Measurements from ENCODE around the gene SLC25A53. TPM values are rescaled to one million over a fixed set of nuclear protein-coding genes. Genes with fewer than 3 reads are reported as not detected.

Gene SLC25A53
- total and polyA plus RNA-seq, 2 experiments from 2014 or later, result 2.2 to 3.7 TPM

DNA sequence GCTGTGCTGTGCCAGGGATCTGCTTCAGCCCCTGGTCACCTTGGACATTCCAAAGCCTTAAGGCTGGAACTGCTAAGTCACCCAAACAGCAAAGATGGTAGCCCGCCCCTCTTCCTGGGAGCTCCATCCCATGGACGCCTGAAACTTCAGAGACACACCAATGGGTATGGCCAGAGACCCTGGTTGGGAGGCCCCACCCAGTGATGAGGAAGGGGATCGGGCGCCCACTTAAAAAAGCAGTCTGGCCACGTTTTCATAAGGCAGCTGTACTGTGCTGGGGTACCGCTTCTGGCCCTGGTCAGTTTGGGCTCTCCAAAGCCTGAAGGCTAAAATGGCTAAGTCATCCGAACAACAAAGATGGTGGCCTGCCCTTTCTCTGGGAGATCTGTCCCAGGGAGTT is 71.3 kb downstream of the SLC25A53 start:
- Histone ChIP-seq H3K4me2 (no peak overlapping the region), H3K79me2 (replicated peaks; ENCODE audit: insufficient read depth) (no peaks in the 10 kb centered on the region), H3K4me3 (no peak overlapping the region), H3K9me2 (ENCODE audit: insufficient read depth) (no peaks in the 10 kb centered on the region), H3F3A (replicated peaks; ENCODE audit: low read depth) (no peaks in the 10 kb centered on the region), H3K36me3 (ENCODE audit: insufficient read depth) (no peaks in the 10 kb centered on the region), H3K27me3 (ENCODE audit: insufficient read depth) (no peaks in the 10 kb centered on the region), H3K4me1 (ENCODE audit: insufficient read depth) (no peaks in the 10 kb centered on the region), H4K20me1 (replicated peaks; ENCODE audit: insufficient read depth) (no peaks in the 10 kb centered on the region), H2AFZ (no peak overlapping the region), H3K27ac (ENCODE audit: low read depth) (no peak overlapping the region)
- Mint-ChIP-seq H3K9me3 (no peaks in the 10 kb centered on the region), H3K27me3 (ENCODE audit: insufficient read depth, low read depth, poor library complexity) (no peaks in the 10 kb centered on the region), H3K4me3 (no peak overlapping the region), H3K4me1 (no peaks in the 10 kb centered on the region), H3K36me3 (ENCODE audit: low read depth) (no peaks in the 10 kb centered on the region), H3K27ac (no peak overlapping the region)
- TF ChIP-seq, protein P1, sequence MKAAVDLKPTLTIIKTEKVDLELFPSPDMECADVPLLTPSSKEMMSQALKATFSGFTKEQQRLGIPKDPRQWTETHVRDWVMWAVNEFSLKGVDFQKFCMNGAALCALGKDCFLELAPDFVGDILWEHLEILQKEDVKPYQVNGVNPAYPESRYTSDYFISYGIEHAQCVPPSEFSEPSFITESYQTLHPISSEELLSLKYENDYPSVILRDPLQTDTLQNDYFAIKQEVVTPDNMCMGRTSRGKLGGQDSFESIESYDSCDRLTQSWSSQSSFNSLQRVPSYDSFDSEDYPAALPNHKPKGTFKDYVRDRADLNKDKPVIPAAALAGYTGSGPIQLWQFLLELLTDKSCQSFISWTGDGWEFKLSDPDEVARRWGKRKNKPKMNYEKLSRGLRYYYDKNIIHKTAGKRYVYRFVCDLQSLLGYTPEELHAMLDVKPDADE (IDR thresholded peaks at IDR 0.05), result no peak
- TF ChIP-seq EZH2phosphoT487 (IDR thresholded peaks at IDR 0.05; ENCODE audit: unreplicated experiment), result no peak
- no peak for DNase-seq (ENCODE audit: low spot score)
- ATAC-seq, result no peak

DNA sequence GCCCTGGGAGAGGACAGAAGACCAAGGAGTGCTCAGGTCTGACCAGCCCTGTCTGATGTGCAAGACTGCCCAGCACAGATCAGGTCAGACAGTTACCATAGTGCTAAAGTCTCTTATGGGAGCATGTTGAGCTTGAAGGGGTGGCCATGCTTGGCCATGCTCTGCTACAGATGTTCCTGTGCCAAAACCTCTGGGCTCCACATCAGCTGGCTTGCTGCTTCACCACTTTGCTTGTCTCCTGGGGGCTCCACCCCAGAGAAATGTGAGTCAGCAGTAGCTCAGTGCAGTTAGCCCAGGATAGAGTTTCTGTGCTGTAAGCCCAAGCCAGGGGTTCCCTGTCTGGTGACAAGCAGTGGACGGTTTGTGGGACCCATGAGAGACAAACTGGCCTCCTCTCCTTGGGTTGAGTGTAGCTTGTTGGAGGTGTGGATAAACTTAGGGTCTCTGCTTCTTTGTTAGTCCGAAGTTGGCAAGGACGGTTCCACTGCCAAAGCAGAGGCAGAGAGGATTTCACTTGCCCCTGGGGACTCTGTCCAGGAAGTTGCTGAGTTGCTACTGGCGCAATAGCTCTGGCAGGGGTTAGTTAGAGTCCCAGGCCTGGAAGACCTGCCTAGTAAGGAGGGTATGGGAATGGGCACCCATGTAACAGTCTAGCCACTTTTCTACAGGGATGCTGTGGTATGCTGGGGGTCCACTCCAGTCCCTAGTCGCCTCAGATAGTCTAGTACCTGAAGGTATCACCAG is 72.1 kb downstream of the SLC25A53 start:
- H4K20me1 ChIP-seq (replicated peaks; ENCODE audit: insufficient read depth), result no peaks in the 10 kb centered on the region
- Mint-ChIP-seq H3K4me1 (no peaks in the 10 kb centered on the region), H3K36me3 (ENCODE audit: low read depth) (no peaks in the 10 kb centered on the region), H3K9me3 (no peaks in the 10 kb centered on the region), H3K27ac (no peak overlapping the region), H3K27me3 (ENCODE audit: insufficient read depth, low read depth, poor library complexity) (no peaks in the 10 kb centered on the region), H3K4me3 (no peak overlapping the region)
- H3K79me2 ChIP-seq (replicated peaks; ENCODE audit: insufficient read depth), result no peaks in the 10 kb centered on the region
- no peak for ATAC-seq
- H3K27me3 ChIP-seq (ENCODE audit: insufficient read depth), result no peaks in the 10 kb centered on the region
- H3K9me2 ChIP-seq (ENCODE audit: insufficient read depth), result no peaks in the 10 kb centered on the region
- no peak overlapping the region for H3K4me3 ChIP-seq
- H3K27ac ChIP-seq (ENCODE audit: low read depth), result no peak overlapping the region
- no peak overlapping the region for H2AFZ ChIP-seq
- TF ChIP-seq, protein P2, sequence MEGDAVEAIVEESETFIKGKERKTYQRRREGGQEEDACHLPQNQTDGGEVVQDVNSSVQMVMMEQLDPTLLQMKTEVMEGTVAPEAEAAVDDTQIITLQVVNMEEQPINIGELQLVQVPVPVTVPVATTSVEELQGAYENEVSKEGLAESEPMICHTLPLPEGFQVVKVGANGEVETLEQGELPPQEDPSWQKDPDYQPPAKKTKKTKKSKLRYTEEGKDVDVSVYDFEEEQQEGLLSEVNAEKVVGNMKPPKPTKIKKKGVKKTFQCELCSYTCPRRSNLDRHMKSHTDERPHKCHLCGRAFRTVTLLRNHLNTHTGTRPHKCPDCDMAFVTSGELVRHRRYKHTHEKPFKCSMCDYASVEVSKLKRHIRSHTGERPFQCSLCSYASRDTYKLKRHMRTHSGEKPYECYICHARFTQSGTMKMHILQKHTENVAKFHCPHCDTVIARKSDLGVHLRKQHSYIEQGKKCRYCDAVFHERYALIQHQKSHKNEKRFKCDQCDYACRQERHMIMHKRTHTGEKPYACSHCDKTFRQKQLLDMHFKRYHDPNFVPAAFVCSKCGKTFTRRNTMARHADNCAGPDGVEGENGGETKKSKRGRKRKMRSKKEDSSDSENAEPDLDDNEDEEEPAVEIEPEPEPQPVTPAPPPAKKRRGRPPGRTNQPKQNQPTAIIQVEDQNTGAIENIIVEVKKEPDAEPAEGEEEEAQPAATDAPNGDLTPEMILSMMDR (conservative IDR thresholded peaks at IDR 0.05; ENCODE audit: low read depth in 2 of 2), result no peak
- TF ChIP-seq EZH2phosphoT487 (IDR thresholded peaks at IDR 0.05; ENCODE audit: unreplicated experiment) (no peak), STAT1 (IDR thresholded peaks at IDR 0.05; ENCODE audit: unreplicated experiment) (no peak), ZNF114 (CRISPR knock-in tag; IDR thresholded peaks at IDR 0.05) (no peak), NANOG (IDR thresholded peaks at IDR 0.05; ENCODE audit: borderline replicate concordance) (no peak), JUNB (IDR thresholded peaks at IDR 0.05; ENCODE audit: unreplicated experiment) (no peak), ZNF331 (CRISPR knock-in tag; IDR thresholded peaks at IDR 0.05; ENCODE audit: low read depth) (no peak), EZH2 (IDR thresholded peaks at IDR 0.05; ENCODE audit: low read depth, unreplicated experiment) (no peak)
- TF ChIP-seq, protein P3, sequence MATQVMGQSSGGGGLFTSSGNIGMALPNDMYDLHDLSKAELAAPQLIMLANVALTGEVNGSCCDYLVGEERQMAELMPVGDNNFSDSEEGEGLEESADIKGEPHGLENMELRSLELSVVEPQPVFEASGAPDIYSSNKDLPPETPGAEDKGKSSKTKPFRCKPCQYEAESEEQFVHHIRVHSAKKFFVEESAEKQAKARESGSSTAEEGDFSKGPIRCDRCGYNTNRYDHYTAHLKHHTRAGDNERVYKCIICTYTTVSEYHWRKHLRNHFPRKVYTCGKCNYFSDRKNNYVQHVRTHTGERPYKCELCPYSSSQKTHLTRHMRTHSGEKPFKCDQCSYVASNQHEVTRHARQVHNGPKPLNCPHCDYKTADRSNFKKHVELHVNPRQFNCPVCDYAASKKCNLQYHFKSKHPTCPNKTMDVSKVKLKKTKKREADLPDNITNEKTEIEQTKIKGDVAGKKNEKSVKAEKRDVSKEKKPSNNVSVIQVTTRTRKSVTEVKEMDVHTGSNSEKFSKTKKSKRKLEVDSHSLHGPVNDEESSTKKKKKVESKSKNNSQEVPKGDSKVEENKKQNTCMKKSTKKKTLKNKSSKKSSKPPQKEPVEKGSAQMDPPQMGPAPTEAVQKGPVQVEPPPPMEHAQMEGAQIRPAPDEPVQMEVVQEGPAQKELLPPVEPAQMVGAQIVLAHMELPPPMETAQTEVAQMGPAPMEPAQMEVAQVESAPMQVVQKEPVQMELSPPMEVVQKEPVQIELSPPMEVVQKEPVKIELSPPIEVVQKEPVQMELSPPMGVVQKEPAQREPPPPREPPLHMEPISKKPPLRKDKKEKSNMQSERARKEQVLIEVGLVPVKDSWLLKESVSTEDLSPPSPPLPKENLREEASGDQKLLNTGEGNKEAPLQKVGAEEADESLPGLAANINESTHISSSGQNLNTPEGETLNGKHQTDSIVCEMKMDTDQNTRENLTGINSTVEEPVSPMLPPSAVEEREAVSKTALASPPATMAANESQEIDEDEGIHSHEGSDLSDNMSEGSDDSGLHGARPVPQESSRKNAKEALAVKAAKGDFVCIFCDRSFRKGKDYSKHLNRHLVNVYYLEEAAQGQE (IDR thresholded peaks at IDR 0.05; ENCODE audit: unreplicated experiment), result no peak
- no peak overlapping the region for H3K4me2 ChIP-seq
- H3K36me3 ChIP-seq (ENCODE audit: insufficient read depth), result no peaks in the 10 kb centered on the region
- no peaks in the 10 kb centered on the region for H3F3A ChIP-seq (replicated peaks; ENCODE audit: low read depth)
- H3K4me1 ChIP-seq (ENCODE audit: insufficient read depth), result no peaks in the 10 kb centered on the region
- DNase-seq (ENCODE audit: low spot score), result no peak
